Trophoblast cell (in vitro differentiated cells and primary cell): ENCODE data around the gene ETV3.
A peak's percentile ranks its signal among the peaks of the same experiment; 100 is the strongest.

Experiments
- DNase-seq, 2 donors: peaks; one replicate each; pipeline ENCODE4 v3.0.0-alpha.2; 2016
- H2AFZ ChIP-seq: 2 replicates; pipeline ENCODE4 v1.6.1; 2013; ENCODE audit warnings: low read length, moderate library complexity, mild to moderate bottlenecking; ENCODE audit not compliant: insufficient read depth, poor library complexity
- H2AK5ac ChIP-seq: 2 replicates; pipeline ENCODE4 v1.6.1; 2013; ENCODE audit warnings: mild to moderate bottlenecking, low read length
- H2BK120ac ChIP-seq: 2 replicates; pipeline ENCODE4 v1.6.1; 2013; ENCODE audit warnings: low read length, mild to moderate bottlenecking, moderate library complexity; ENCODE audit not compliant: insufficient read depth, poor library complexity
- H2BK12ac ChIP-seq: 2 replicates; pipeline ENCODE4 v1.6.1; 2013; ENCODE audit warnings: mild to moderate bottlenecking, low read length, moderate library complexity
- H2BK5ac ChIP-seq: 2 replicates; pipeline ENCODE4 v1.6.1; 2013; ENCODE audit warnings: low read length, low read depth, moderate library complexity, mild to moderate bottlenecking; ENCODE audit not compliant: poor library complexity
- H3K14ac ChIP-seq: 2 replicates; pipeline ENCODE4 v1.6.1; 2013; ENCODE audit warnings: mild to moderate bottlenecking, low read length
- H3K18ac ChIP-seq: 2 replicates; pipeline ENCODE4 v1.6.1; 2013; ENCODE audit warnings: mild to moderate bottlenecking, low read length
- H3K23ac ChIP-seq: 2 replicates; pipeline ENCODE4 v1.6.1; 2013; ENCODE audit warnings: low read length
- H3K27ac ChIP-seq: 2 replicates; pipeline ENCODE4 v1.5.1; 2013; ENCODE audit warnings: low read depth, mild to moderate bottlenecking, inconsistent platforms, low read length, moderate library complexity
- H3K27me3 ChIP-seq: 2 replicates; pipeline ENCODE4 v1.6.1; 2013; ENCODE audit warnings: inconsistent platforms, mild to moderate bottlenecking, low read length, moderate library complexity; ENCODE audit not compliant: insufficient read depth
- H3K36me3 ChIP-seq, 2 experiments: 1 replicate in 1 of 2; 2 replicates in 1 of 2; pipeline ENCODE4 v1.6.1; 2013; ENCODE audit warnings: low read length in 2 of 2, mild to moderate bottlenecking in 2 of 2, moderate library complexity in 1 of 2; ENCODE audit not compliant: insufficient read depth in 2 of 2, control insufficient read depth in 1 of 2
- H3K4ac ChIP-seq: 2 replicates; pipeline ENCODE4 v1.6.1; 2013; ENCODE audit warnings: low read depth, mild to moderate bottlenecking, low read length, moderate library complexity
- H3K4me1 ChIP-seq, 2 experiments: 1 replicate in 1 of 2; 2 replicates in 1 of 2; pipeline ENCODE4 v1.6.1; 2013; ENCODE audit warnings: low read length in 2 of 2, mild to moderate bottlenecking in 2 of 2, moderate library complexity in 1 of 2; ENCODE audit not compliant: insufficient read depth in 2 of 2, control insufficient read depth in 1 of 2
- H3K4me2 ChIP-seq: 2 replicates; pipeline ENCODE4 v1.6.1; 2013; ENCODE audit warnings: inconsistent platforms, mild to moderate bottlenecking, low read length, moderate library complexity
- H3K4me3 ChIP-seq: 2 replicates; pipeline ENCODE4 v1.5.1; 2013; ENCODE audit warnings: mild to moderate bottlenecking, low read depth, low read length, inconsistent platforms
- H3K79me1 ChIP-seq: one replicate; pipeline ENCODE4 v1.6.1; 2013; ENCODE audit warnings: low read length
- H3K79me2 ChIP-seq: 2 replicates; pipeline ENCODE4 v1.6.1; 2013; ENCODE audit warnings: low read length, mild to moderate bottlenecking; ENCODE audit not compliant: control insufficient read depth, insufficient read depth, poor library complexity
- H3K9ac ChIP-seq: 2 replicates; pipeline ENCODE4 v1.6.1; 2013; ENCODE audit warnings: mild to moderate bottlenecking, low read length
- H3K9me3 ChIP-seq: 2 replicates; pipeline ENCODE4 v1.6.1; 2013; ENCODE audit warnings: low read depth, mild to moderate bottlenecking, control low read depth, inconsistent platforms, low read length; ENCODE audit not compliant: insufficient read depth
- H4K12ac ChIP-seq: 2 replicates; pipeline ENCODE4 v1.6.1; 2013; ENCODE audit warnings: low read depth, mild to moderate bottlenecking, low read length, moderate library complexity
- H4K8ac ChIP-seq: 2 replicates; pipeline ENCODE4 v1.6.1; 2013; ENCODE audit warnings: low read depth, mild to moderate bottlenecking, low read length, moderate library complexity
- H4K91ac ChIP-seq: one replicate; pipeline ENCODE4 v1.6.1; 2013; ENCODE audit warnings: low read depth, mild to moderate bottlenecking, low read length, moderate library complexity
- WGBS: extraction: QIAGEN DNeasy Blood & Tissue Kit; methylation state at CpG from one replicate; pipeline ENCODE4 v1.1.7; 2013; ENCODE audit warnings: missing lambda C conversion rate; ENCODE audit not compliant: insufficient read length, insufficient coverage; ENCODE audit errors: extremely low coverage; 5-methylcytosine and 5-hydroxymethylcytosine counted together

Gene ETV3

DNA sequence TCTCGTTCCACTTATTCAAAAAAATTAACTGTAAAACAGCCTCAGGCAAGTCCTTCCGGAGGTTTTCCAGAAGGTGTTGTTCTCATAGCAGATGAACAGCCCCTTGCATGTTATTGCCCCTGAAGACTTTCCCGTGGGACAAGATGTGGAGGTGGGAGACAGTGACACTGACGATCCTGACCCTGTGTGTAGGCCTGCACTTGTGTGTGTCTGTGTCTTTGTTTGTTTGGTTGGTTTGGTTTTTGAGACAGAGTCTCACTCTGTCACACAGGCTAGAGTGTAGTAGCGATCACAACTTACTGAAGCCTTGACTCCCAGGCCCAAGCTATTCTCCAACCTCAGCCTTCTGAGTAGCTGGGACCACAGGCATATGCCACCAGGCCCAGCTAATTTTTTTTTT, 51.2 kb downstream of the ETV3 start:
- Histone ChIP-seq H3K9ac (no peak overlapping the region), H3K79me2 (no peaks in the 10 kb centered on the region), H3K27me3 (no peaks in the 10 kb centered on the region), H3K79me1 (no peaks in the 10 kb centered on the region), H2BK5ac (no peak overlapping the region), H3K4me2 (no peak overlapping the region), H3K18ac (no peak overlapping the region), H4K91ac (no peak overlapping the region), H3K36me3 (no peaks in the 10 kb centered on the region), H3K4me1 (peaks cover 5 to 6% of the 10 kb centered on the region in 2 experiments), H2BK120ac (no peak overlapping the region), H3K9me3 (no peaks in the 10 kb centered on the region), H3K23ac (no peak overlapping the region), H3K4me3 (no peak overlapping the region), H2BK12ac (no peak overlapping the region), H3K14ac (no peak overlapping the region), H4K12ac (no peak overlapping the region), H4K8ac (no peak overlapping the region), H2AFZ (no peak overlapping the region), H3K27ac (no peak overlapping the region), H2AK5ac (no peak overlapping the region), H3K4ac (no peak overlapping the region)
- whole genome bisulfite sequencing = no CpG with 5 or more reads among the region's 5 CpGs
- no peak for DNase-seq

DNA sequence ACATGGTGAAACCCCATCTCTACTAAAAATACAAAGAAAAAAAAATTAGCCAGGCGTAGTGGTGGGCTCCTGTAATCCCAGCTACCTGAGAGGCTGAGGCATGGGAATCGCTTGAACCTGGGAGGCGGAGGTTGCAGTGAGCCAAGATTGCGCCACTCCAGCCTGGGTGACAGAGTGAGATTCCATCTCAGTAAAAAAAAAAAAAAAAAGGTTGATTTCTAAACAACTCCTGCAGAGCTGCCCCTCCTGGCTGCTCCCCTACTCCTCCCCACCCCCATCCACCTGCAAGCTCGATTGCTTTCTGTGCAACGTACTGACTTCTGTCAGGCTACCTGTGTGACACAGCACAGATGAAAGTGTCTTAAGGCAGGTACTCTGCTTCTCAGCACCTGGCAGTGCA, 51.9 kb downstream of the ETV3 start:
- Histone ChIP-seq H2AK5ac (no peak overlapping the region), H3K79me2 (no peaks in the 10 kb centered on the region), H3K27ac (no peak overlapping the region), H2BK120ac (no peak overlapping the region), H4K8ac (no peak overlapping the region), H3K27me3 (no peaks in the 10 kb centered on the region), H3K79me1 (no peaks in the 10 kb centered on the region), H2BK5ac (no peak overlapping the region), H4K91ac (no peak overlapping the region), H3K36me3 (no peaks in the 10 kb centered on the region), H3K23ac (peak overlapping the region; percentile 88), H3K4me3 (no peak overlapping the region), H3K14ac (no peak overlapping the region), H2AFZ (no peak overlapping the region), H2BK12ac (no peak overlapping the region), H3K18ac (no peak overlapping the region), H3K9me3 (no peaks in the 10 kb centered on the region), H3K4ac (no peak overlapping the region), H4K12ac (no peak overlapping the region), H3K4me2 (no peak overlapping the region), H3K4me1 (peaks cover 5 to 6% of the 10 kb centered on the region in 2 experiments), H3K9ac (no peak overlapping the region)
- WGBS = no CpG with 5 or more reads among the region's 6 CpGs
- peak in 1 of 2 donors; percentile 32 for DNase-seq

DNA sequence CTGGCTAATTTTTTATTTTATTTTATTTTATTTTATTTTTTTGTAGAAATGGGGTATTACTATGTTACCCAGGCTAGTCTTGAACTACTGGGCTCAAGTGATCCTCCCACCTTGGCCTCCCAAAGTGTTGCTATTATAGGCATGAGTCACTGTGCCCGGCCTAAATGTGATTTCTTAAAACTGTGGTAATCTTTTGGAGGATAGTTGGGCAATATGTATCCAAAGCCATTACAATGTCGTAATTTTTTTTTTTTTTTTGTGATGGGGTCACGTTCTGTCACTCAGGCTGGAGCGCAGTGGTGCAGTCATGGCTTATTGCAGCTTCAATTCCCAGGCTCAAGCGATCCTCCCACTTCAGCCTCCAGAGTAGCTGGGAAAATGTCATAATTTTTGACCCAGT, 52.8 kb downstream of the ETV3 start:
- no CpG with 5 or more reads among the region's 5 CpGs for WGBS
- H2AFZ ChIP-seq = no peak overlapping the region
- H3K9ac ChIP-seq = no peak overlapping the region
- DNase-seq = peak; percentile 21 to 43
- H3K27me3 ChIP-seq = no peaks in the 10 kb centered on the region
- no peak overlapping the region for H2AK5ac ChIP-seq
- no peaks in the 10 kb centered on the region for H3K79me2 ChIP-seq
- H3K4me2 ChIP-seq = no peak overlapping the region
- H2BK12ac ChIP-seq = no peak overlapping the region
- no peaks in the 10 kb centered on the region for H3K9me3 ChIP-seq
- no peak overlapping the region for H2BK5ac ChIP-seq
- H3K79me1 ChIP-seq = no peaks in the 10 kb centered on the region
- H4K12ac ChIP-seq = no peak overlapping the region
- H2BK120ac ChIP-seq = no peak overlapping the region
- peaks cover 1 to 2% of the 10 kb centered on the region in 2 experiments for H3K4me1 ChIP-seq
- H3K18ac ChIP-seq = no peak overlapping the region
- no peak overlapping the region for H3K4ac ChIP-seq
- no peak overlapping the region for H3K27ac ChIP-seq
- no peak overlapping the region for H3K4me3 ChIP-seq
- no peak overlapping the region for H3K23ac ChIP-seq
- no peaks in the 10 kb centered on the region for H3K36me3 ChIP-seq
- H4K8ac ChIP-seq = no peak overlapping the region
- H3K14ac ChIP-seq = no peak overlapping the region
- H4K91ac ChIP-seq = no peak overlapping the region

DNA sequence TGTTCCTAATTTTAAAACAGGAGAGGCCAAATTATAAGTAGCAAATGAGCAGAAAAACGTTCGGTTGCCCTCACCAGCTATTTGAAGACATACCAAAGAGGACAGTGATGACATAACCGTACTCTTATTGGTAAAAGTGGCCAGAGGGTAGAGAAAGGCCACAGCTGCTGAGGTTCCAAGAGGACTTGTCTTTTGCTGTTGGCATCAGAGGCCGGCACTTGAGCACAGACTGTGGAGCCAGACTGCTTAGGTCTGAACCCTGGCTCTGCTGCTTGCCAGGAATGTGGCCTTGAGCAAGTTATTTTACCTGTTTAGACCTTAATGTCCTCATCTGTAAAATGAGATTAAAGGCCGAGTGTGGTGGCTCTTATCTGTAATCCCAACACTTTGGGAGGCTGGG, 53.5 kb downstream of the ETV3 start:
- Histone ChIP-seq H3K4ac (no peak overlapping the region), H3K4me3 (no peak overlapping the region), H4K12ac (no peak overlapping the region), H2BK12ac (no peak overlapping the region), H2BK120ac (no peak overlapping the region), H3K9ac (no peak overlapping the region), H3K18ac (no peak overlapping the region), H3K4me2 (no peak overlapping the region), H3K14ac (no peak overlapping the region), H3K23ac (no peak overlapping the region), H3K79me2 (no peaks in the 10 kb centered on the region), H3K4me1 (peaks cover 0 to 1% of the 10 kb centered on the region in 2 experiments), H3K27me3 (no peaks in the 10 kb centered on the region), H3K36me3 (no peaks in the 10 kb centered on the region), H3K27ac (no peak overlapping the region), H4K91ac (no peak overlapping the region), H2BK5ac (no peak overlapping the region), H4K8ac (no peak overlapping the region), H2AK5ac (no peak overlapping the region), H2AFZ (no peak overlapping the region), H3K79me1 (no peaks in the 10 kb centered on the region), H3K9me3 (no peaks in the 10 kb centered on the region)
- no CpG with 5 or more reads among the region's 5 CpGs for WGBS
- peak in 1 of 2 donors; percentile 10 for DNase-seq
